ENCODE measurements around the gene LEAP2.

LEAP2 gene, protein sequence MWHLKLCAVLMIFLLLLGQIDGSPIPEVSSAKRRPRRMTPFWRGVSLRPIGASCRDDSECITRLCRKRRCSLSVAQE

DNA sequence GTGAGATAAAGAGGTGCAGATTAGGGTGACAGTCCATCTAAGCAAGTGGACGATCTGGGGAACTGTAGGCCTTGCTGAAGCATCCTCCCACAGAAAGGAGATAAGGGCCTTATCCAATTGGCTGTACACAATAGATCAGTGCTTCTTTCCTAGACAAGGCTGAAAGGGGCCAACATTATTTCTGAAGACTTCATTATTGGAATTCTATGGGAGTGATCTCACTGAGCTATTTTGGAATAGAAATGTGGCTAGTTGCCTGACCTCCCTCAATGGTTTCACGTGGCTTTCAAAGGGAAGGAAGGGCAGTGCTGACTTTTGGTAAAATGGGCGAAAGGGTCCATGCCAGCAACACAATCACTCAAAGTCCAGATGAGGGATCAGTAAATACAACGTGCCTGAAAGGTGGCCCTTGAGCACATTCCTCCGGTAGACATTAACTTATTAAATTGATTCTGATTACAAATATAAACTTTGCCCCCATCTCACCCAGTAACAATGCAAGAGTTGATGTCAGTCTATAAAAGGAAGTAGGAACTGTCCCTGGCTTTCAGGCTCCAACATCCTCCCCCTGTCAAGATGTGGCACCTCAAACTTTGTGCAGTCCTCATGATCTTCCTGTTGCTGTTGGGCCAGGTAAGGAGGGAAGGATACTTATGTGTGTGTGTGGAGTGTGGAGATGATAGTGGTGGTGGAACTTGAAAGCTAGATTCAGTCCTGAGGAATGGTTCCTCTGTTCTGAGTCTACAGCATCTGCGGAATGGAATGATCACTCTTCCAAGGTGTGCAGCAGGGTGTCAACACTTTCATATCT is at the start of gene LEAP2:
LEAP2 (plus strand) TSS at position 550 of the 811 bp plus-strand sequence; CDS start at position 577, 27 bp downstream.
- DNase-seq = no peak

DNA sequence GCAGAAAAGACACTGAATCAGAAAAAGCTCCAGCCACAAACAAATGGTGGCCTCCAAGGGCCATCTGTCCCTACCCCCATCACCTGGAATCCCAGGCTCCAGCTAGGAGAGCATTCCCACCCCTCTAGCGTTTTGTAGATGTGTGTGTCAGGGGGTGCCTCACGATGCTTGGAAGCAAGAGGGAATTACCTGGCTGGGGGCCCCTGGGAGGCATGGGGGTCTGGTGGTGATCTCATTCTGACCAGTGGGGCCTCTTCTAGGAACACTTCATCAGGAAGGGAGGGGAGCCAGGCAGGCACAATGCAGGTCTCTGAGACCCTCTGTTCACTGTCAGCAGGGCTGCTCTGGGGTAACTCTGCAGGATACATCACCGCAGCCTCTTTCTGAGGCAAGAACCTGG is 49.0 kb upstream of the LEAP2 start:
- no peak for DNase-seq

DNA sequence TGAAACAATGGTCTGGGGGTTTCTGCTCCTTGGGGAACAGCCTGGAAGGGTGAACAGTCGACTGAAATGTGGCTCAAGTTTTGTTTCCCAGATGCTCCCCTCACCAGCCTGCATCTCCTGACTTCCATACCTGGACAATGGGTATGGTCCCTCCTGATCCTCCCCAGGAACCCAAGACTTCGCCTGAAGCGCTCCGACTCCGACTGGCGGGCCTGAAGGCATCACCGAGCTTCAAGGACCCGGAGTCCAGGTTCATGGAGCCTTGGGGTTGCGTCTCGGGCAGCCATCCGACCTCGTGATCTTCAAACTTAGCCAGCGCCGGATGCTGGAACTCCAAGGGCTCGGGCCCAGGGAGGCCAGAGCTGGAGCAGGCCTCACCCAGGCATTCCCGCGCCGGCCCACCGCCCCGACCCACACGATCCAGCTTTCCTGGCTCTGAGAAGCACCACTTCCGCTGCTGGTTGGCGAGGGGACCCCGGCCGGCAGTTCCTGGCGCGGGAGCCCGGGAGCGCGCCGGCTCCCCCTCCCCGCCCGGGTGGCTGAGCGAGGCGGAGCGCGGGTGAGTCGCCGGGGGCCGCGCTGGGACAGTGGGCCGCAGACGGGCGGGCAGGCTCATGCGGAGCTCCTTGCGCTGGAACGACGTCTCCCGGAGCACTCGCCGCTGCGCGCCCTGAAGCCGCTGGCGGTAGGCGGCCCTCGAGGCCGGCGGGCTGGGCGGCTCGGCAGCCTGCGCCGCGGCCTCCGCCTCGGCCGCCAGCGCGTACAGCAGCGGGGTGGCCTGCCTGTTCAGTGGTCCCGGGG is 48.2 kb upstream of the LEAP2 start:
- no peak for DNase-seq

DNA sequence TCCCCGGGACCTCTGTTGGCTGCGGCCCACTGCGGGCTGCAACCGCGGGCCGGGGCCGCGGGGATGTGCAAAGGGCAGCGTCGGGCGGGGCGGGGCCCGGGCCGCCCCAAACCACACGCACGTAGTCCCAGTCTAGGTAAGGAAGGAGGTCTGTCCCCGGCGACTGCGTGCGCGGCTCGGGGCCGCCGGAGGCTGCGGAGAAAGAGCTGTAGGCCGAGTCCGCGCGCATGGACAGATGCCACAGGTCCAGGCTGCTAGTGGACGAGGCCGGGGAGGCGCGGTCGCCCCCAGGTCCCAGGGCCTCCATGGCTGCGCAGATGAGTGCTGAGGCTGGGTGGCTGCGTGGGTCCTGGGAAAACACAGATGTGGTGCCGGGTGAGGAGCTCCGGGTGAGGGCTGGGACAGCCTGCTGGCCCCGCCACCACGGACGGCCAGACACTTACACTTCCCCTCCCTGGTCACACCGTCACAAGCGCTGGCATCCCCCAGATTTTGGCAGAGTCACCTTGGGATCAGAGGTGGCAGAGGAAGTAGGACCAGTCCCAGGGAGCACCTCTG is 47.6 kb upstream of the LEAP2 start:
- DNase-seq = no peak

DNA sequence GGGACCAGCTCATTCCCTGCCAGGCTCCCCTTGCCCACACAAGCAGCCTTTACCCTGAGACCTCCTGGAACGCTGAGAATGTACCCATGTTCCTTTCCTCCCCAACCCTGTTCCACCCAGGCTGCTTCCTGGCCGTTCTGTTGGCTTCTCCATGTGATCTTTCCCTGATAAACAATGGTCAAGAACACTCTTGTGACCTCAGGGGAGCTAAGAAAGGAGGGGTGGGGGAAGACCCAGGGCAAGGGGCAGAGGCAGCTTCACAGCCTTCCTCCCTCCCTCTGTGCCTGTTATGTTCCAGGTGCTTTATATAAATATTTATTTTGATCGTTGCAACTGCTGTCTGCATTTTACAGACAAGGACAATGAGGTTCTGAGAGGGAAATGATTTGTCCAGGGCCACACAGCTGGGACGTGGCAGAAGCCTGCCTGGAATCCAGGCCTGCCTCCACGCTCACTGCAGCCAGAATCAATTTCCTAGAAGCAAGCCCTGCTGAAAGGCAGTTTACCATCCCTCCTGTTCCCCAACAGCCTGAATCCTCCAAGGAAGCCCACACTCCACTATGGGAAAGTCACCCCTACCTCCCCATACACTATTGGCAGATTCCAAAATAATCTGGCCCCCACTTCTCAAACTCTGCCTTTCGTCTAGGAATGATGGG is 46.9 kb upstream of the LEAP2 start:
- no peak for DNase-seq

DNA sequence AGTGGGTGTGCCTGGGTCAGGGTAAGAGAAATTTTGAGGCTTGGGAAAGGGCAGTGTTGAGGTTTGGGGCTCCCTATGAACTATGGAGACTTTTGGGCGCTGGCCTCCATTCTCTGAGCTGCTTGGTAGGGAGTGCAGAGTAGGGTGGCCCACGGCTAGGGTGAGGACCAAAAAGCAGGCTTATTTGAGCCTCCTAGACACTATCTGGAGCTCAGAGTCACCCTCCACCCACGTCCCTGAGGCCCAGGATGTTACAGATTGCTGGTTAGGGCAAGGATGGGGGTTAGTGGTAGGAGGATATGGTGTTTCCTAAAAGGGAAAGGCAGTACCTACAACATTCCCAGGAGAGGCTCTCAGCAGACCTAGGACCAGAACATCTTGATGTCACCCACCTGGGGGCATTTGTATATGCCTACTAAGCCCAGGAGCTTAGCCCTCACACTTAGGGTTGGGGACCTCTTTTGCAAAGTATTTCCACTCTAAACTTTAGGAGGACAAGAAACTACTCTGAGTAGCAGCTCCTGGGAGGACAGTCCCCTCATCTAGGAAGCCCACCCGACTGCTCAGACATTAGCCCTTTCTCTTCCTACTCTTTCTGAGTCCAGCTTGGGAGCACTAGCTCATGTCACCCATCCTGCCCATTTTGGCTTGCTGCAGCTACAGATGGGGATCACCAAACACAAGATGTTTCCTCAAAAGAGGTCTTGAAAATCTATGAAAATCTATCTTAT is 45.4 kb upstream of the LEAP2 start:
- DNase-seq = no peak

DNA sequence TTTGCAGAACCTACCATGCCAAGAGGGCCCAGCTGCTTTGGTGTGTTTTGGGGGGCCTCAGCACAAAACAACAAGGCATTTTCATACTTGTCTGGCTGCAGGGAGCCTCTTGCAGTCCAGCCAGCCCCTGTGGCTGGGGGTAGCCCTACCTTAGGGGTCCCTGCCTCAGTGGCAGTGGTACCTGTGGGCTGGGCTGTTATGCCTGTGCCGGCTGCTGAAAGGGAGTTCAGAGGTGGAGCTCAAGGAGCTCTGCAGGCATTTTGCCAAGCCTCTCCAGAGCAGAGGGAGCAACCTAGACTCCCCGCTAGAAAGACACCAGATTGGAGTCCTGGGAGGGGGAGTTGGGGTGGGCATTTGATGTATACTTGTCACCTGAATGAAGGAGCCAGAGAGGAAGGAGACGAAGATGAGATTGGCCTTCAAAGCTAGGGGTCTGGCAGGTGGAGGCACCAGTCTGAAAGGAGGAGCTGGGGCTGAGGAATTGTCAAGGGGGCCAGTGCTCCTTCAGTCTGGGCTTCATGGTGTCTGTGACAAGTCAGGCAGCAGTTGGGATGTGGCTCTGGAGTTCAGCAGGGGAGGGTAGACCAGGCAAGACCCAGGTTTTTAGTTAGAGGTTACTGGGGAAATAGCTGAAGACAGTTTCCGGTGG is 44.5 kb upstream of the LEAP2 start:
- no peak for DNase-seq

DNA sequence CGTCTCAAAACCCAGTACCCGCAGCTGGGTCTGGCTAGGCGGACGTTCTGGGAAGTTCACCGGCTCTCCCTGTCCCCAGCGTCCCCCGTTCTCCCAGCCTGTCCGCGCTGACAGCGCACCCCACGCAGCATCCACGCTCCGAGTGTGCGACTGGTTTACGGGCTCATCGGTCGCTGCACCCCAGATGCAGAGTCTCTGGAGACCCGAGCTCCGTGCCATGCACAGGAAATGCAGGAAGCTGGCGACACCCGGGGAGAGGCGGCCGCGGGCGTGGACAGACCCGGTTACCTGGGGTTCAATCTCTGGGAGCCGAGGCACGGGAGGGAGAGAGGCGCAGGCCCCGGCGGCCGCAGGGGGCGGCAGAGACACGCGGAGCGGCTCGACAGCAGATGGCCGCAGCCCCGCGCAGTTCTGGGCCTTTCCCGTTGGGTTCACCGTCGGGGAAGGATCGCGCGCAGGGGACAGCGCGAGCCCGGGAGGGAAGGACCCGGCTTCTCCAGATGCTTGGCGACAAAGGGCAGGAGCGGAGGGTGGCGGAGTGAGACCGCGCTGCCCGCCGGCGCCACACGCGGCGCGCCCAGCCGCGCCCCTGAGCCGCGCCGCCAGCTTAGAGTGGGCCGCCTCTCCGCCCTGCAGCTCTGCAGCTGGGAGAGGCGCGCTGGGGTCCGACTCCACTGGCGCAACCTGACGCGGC is 43.6 kb upstream of the LEAP2 start:
- DNase-seq = peak; percentile 30

DNA sequence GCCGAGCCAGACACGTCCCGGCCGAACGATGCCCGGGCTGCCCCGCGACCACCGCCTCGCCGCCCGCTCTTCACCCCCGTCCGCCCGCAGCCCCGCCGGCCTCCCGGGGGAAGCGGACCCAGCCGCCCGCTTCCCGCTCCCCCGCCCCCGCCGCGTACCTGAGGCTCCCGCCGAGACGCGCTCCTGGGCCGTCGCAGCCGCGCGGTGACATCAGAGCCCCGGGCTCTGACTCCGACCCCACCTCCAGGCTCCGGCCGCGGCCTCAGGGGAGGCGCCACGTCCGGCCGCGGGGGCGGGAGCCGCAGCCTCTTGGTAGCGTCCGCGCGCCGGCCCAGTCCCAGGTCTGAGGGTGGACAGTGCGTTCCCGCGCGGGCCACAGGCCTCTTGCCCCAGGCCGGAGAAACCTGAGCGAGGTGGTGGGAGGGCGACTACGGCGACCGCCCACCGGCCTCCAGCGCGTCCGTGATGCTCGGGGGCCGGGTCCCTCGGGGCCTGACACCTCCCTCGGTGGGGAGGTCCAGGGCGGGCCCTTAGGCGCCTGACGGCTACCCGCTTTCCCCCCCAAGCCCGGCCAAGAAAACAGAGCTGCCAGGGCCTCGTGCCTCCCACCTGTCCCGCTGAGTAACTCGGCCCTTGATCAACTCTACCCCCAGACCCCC is 42.9 kb upstream of the LEAP2 start, which contains the start of gene SHROOM1:
SHROOM1 (minus strand) TSS at position 212 of the 659 bp plus-strand sequence. CDS start 4,507 bp downstream, outside the sequence.
- no peak for DNase-seq

DNA sequence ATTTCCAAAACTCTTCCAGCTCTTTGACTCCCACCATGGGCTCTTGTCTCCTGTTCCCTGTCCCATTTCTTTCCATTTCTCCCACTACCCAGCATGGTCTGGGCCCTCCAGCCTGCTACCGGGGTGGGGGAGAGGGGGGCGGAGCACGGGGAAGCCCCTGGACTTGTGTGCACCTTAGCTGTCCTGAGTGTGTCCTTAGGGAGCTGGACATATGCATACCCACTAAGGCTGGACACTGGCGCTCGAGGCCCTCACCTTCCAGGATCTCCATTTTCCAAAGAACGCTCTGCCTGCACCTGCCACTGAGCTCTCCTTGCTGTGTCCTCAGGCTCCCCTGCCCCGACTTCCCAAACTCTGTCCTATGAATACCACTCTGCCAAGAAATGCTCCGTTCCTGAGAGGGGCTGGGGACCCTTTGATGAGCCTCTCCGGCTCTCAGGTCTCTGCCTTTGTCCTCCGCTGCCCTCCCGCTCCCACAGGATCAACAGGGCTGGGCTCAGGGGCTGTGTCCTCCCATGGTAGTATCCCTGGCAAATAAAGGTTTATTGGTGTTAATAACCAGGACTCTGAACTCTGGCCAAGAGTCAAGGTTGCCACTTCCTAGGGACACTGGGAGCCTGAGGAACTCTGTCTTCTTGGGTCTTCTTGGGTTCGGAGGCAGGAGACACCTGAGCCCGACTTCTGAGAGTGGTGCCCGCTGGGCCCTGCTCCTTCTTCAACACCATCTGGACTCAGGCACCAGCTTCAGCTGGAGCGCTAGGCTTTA is 42.2 kb upstream of the LEAP2 start:
- no peak for DNase-seq

DNA sequence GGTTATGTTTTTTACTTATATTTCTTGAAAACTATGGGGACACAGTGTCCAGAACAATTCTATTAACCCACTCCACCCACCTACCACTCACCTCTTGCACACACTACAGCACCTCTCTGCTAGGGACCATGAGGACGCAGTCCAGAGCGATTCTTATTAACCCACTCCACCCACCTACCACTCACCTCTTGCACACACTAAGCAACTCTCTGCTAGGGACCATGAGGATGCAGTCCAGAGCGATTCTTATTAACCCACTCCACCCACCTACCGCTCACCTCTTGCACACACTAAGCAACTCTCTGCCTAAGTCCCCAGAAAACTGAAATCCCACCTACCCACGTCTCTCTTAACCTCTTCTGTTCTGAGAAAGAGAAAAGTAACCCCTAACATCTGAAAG is 40.9 kb upstream of the LEAP2 start:
- no peak for DNase-seq

DNA sequence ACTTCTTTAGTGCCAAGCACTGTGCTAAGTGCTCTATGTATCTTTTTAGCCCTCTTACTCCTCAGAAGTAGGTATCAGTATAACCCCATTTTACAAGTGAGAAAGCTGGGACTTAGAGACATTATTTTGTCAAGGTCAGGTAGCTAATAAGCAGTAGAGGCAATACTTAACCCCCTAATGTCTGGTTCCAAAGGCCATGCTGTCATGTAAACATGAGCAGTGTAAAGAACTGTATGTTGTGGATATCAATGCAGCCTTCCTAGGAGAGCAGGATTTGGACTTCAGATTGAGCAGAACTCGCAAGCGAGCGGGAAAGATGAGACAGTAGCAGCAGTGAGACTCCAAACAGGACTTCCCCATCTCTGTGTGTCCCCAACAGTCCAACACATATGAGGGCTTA is 39.4 kb upstream of the LEAP2 start:
- no peak for DNase-seq

DNA sequence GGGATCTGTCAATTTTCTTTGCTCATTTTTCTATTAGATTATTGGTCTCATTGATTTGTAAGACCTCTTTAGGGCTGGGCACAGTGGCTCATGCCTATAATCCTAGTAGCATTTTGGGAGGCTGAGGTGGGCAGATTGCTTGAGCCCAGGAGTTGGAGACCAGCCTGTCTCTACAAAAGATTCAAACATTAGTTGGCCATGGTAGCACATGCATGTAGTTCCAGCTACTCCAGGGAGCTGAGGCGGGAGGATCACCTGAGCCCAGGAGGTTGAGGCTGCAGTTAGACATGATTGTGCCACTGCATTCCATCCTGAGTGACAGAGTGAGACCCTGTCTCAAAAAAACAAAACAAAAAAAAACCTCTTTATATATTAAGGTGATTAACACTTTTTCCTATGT is 36.6 kb upstream of the LEAP2 start:
- no peak for DNase-seq

DNA sequence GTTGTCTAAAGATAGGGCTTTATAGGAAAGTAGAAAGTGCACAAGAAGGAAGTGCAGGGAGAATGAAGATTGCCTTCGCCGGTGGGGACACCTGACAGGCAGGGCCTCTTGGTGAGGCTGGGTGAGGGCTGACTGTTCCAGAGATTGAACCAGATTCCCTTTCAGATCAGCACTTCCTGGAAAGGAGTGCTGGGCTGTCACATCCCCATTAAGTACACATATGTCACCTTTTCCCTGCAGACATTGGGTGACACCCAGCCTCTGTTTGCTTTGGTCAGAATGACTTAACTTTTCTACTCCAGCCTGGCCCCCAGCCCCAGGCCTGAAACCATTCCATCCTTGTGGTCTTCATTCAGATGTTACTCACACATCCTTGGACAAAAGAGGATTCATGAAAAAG is 35.6 kb upstream of the LEAP2 start:
- no peak for DNase-seq

DNA sequence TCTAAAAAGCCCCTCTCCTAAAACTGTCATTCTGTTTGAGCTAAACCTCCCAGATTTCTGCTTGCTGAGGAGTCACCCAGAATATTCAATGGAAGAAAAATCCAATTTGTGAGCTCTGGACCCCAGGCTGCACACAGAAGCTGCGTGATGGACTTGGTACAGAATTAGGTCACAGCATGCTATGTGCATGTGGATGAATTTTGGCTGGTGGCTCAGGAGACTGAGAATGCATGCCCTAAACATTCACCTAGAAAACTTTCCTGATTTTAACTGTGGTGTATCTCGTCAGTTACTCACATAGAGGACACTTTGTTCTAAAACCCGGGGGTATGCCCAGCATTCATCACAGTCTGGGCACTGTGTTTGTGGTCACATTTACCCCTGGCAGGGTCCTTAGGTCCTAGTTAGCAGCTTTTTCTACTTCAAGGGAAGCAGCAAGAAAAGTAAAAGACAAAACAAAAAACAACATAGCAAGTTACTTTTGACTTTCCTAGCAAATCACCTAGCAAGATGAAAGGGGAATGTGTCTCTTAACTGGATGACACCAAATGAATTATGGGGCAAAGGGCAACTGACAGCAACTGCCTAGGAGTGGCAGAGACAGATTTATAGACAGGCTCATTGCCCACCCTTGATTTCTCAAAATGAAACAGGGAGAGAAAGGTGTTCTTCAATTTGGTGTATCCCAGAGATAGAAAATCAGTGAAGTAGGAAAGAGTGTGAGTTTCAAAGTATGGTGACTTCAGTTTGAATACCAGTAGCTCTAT is 34.8 kb upstream of the LEAP2 start:
- DNase-seq = no peak

DNA sequence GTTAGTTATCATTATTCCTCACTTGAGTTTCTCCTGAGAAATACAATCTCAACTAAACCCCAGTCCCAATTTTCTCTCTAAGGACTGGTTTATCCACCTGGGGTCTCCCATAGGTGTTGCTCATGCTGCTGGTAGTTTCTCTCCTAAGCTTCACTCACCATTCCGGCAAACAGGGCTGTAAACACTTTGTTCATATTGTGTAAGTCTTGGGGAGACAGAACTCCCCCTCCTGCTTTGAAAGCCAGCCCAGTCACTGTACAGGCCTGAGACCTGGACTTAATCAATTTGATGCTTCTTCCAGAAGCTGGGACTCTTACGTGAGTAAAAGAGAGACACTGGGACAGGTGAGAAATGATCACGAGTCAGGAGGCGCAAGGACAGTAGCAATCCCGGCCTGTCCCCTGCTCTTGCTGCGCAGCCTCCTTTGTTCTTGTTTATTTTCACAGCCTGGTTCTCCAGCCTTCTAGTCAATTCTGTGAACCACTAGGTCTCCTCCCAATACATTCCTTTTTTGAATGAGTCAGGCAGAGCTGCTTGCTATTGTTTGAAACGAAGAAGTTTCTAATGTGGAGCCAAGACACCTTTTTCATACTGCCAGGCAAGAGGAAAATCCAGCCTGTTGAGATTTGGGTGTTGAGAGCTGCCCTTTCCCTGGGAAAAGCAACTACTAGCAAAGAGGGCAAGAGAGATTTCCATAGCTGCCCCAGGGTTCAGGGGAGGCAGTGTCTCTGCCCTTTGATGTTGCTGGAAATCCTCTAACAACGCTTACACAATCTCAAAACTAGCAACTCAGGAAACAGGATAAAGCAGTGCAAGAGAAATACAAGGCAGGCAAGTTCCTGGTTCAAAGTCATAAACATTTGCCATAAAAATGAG is 33.8 kb upstream of the LEAP2 start:
- no peak for DNase-seq

DNA sequence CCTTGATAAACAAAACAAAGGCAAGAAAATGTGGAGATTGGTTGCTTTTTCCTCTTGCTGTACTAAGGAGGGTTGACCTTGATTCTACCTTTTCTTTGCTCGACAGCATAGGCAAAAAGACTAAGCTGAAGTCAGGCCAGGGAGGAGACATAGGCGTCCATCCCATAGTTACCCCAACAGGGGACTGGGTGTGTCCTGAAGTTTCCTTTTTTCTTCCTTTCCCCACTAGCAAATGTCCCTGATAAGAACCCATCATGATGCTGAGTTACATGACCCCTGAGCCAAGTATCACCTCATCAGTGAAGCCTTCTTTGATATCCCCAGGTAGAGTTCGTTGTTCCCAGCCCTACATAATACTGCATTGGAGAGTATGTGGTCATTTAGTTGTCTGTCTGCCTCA is 33.2 kb upstream of the LEAP2 start:
- no peak for DNase-seq

DNA sequence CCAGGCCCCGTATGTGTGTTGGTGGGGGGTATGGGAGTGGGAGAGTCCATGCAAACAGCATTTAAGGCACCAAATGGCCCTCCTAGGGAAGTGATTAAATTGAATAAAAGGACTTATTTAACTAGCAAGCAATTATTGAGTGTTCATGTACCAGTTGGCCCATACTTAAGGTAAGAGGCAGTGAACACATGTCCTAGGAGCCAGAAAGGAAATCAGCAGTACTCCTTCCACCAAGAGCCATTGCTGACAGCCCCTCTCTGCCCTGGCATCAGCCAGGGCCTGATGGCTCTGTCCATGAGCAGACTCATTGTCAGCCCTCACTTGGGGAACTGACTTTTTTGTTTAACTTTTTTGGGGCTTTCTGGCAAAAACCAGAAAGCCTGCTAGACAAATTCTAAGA is 32.6 kb upstream of the LEAP2 start:
- no peak for DNase-seq

Measured in DMS 273 treated with DMSO at 0.1 percent for 48 hours (cell line).